ENCODE data around the gene KRTAP4-12. TPM values are rescaled to one million over a fixed set of nuclear protein-coding genes. Genes with fewer than 3 reads are reported as not detected.
"Not testable (repeated sequence)": the region's sequence is repeated elsewhere in the genome, so short reads cannot be mapped to it uniquely, and the experiment has no call there.

Gene KRTAP4-12
- total and polyA plus RNA-seq, 2 experiments from 2014 or later, result not detected

- Histone ChIP-seq H3K27me3 (peaks cover 5% of the 10 kb centered on the region), H3K27ac (no peak overlapping the region), H3K4me1 (ENCODE audit: low read depth) (no peaks in the 10 kb centered on the region), H3K9me3 (ENCODE audit: low read depth) (no peaks in the 10 kb centered on the region), H3K4me3 (no peak overlapping the region), H3K36me3 (no peaks in the 10 kb centered on the region)
- no peak for DNase-seq (ENCODE audit: low read depth in 1 of 2, low spot score in 1 of 2)
- no peak for TF ChIP-seq CTCF (IDR thresholded peaks at IDR 0.05; ENCODE audit: low read depth, low read length)
These were observed 21.3 kb upstream of the KRTAP4-12 start for GRCh38 chr17:41145261-41145660.

- Histone ChIP-seq H3K4me3 (no peak overlapping the region), H3K36me3 (no peaks in the 10 kb centered on the region), H3K27me3 (peaks cover 5% of the 10 kb centered on the region), H3K4me1 (ENCODE audit: low read depth) (no peaks in the 10 kb centered on the region), H3K9me3 (ENCODE audit: low read depth) (no peaks in the 10 kb centered on the region), H3K27ac (no peak overlapping the region)
- TF ChIP-seq CTCF (IDR thresholded peaks at IDR 0.05; ENCODE audit: low read depth, low read length), result no peak
- DNase-seq (ENCODE audit: low read depth in 1 of 2, low spot score in 1 of 2), result no peak
These were observed 20.9 kb upstream of the KRTAP4-12 start for GRCh38 chr17:41144846-41145245.

- H3K27me3 ChIP-seq, result no peaks in the 10 kb centered on the region
- no peak overlapping the region for H3K27ac ChIP-seq
- no peak for DNase-seq (ENCODE audit: low read depth in 1 of 2, low spot score in 1 of 2)
- H3K36me3 ChIP-seq, result no peaks in the 10 kb centered on the region
- no peaks in the 10 kb centered on the region for H3K4me1 ChIP-seq (ENCODE audit: low read depth)
- H3K4me3 ChIP-seq, result no peak overlapping the region
- no peak for TF ChIP-seq CTCF (IDR thresholded peaks at IDR 0.05; ENCODE audit: low read depth, low read length)
- no peaks in the 10 kb centered on the region for H3K9me3 ChIP-seq (ENCODE audit: low read depth)
These were observed 17.4 kb upstream of the KRTAP4-12 start for GRCh38 chr17:41141361-41141760.

GRCh38 chr17:41140360-41141131, 16.6 kb upstream of the KRTAP4-12 start, which contains the start of gene KRTAP4-6:
KRTAP4-6 (minus strand) TSS chr17:41140544; CDS start chr17:41140487, 57 bp downstream.
- Histone ChIP-seq H3K9me3 (ENCODE audit: low read depth) (no peaks in the 10 kb centered on the region), H3K27me3 (no peaks in the 10 kb centered on the region), H3K4me1 (ENCODE audit: low read depth) (no peaks in the 10 kb centered on the region), H3K36me3 (no peaks in the 10 kb centered on the region), H3K27ac (no peak within 1 kb of the TSS), H3K4me3 (no peak within 1 kb of the TSS)
- DNase-seq (ENCODE audit: low read depth in 1 of 2, low spot score in 1 of 2), result no peak
- TF ChIP-seq CTCF (IDR thresholded peaks at IDR 0.05; ENCODE audit: low read depth, low read length), result no peak

GRCh38 chr17:41139865-41140264, 15.9 kb upstream of the KRTAP4-12 start:
- DNase-seq (ENCODE audit: low read depth in 1 of 2, low spot score in 1 of 2); H3K4me3 ChIP-seq; H3K4me1 ChIP-seq (ENCODE audit: low read depth); H3K9me3 ChIP-seq (ENCODE audit: low read depth); H3K27ac ChIP-seq; H3K27me3 ChIP-seq; H3K36me3 ChIP-seq: not testable (repeated sequence)

- no peaks in the 10 kb centered on the region for H3K27me3 ChIP-seq
- H3K4me3 ChIP-seq, result no peak overlapping the region
- no peaks in the 10 kb centered on the region for H3K4me1 ChIP-seq (ENCODE audit: low read depth)
- H3K36me3 ChIP-seq, result no peaks in the 10 kb centered on the region
- H3K27ac ChIP-seq, result no peak overlapping the region
- no peak for TF ChIP-seq CTCF (IDR thresholded peaks at IDR 0.05; ENCODE audit: low read depth, low read length)
- H3K9me3 ChIP-seq (ENCODE audit: low read depth), result no peaks in the 10 kb centered on the region
- no peak for DNase-seq (ENCODE audit: low read depth in 1 of 2, low spot score in 1 of 2)
These were observed 10.1 kb upstream of the KRTAP4-12 start for GRCh38 chr17:41133880-41134735.

Data from cardiac muscle cell (in vitro differentiated cells and primary cell).